ENCODE data around the gene DLK1.

DLK1 gene

DNA sequence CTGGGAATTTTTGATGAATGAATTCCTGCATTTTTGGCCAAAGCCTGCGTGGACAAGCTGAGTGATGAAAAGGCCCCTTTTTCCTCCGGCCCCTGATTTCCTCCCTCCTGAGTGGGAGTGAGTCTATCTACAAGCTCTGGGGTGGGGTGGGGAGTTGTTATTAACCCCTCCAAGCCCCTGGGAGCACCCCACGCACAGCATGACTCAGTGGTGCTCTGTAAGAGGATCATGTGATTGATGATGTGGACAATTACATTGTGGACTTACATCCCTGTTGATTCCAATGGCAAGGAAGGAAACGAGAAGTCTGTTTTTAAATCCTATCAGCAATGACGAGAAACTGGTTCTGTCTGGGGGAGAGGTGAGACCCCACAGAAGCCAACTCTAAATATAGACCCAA lies 5.1 kb upstream of the DLK1 start:
- 100% methylated on average over 5 of the region's 5 CpGs for WGBS (ENCODE audit: insufficient coverage)
- ChIA-PET CTCF (no interaction called here), POLR2A (no interaction called here)
- Histone ChIP-seq H3K27me3 (replicated peaks in 2 of 5; ENCODE audit: control insufficient read depth in 4 of 5, insufficient read depth in 5 of 5, low read length in 4 of 5) (peaks cover 0 to 18% (median 4%) of the 10 kb centered on the region in 5 experiments), H3K27ac (ENCODE audit: insufficient read depth in 1 of 2, low read depth in 1 of 2, low read length in 2 of 2, poor library complexity in 1 of 2, severe bottlenecking in 2 of 2) (no peak overlapping the region), H3K4me1 (ENCODE audit: control extremely low read depth in 1 of 4, control insufficient read depth in 4 of 4, insufficient read depth in 4 of 4, low read length in 3 of 4) (peaks cover 6 to 36% (median 33%) of the 10 kb centered on the region in 4 experiments), H3K36me3 (ENCODE audit: control insufficient read depth in 4 of 4, insufficient read depth in 4 of 4, low read length in 3 of 4) (no peaks in the 10 kb centered on the region), H3K9me3 (ENCODE audit: control extremely low read depth in 1 of 5, control insufficient read depth in 4 of 5, insufficient read depth in 2 of 5, low read depth in 1 of 5, low read length in 4 of 5) (peaks cover 0 to 5% (median 0%) of the 10 kb centered on the region in 5 experiments), H3K4me3 (ENCODE audit: control insufficient read depth in 1 of 7, extremely low read depth in 1 of 7, insufficient read depth in 4 of 7, low read depth in 2 of 7, low read length in 6 of 7) (no peak overlapping the region)
- no peak for DNase-seq

- H3K36me3 ChIP-seq (ENCODE audit: control insufficient read depth in 4 of 4, insufficient read depth in 4 of 4, low read length in 3 of 4) = no peaks in the 10 kb centered on the region
- H3K27me3 ChIP-seq (replicated peaks in 2 of 5; ENCODE audit: control insufficient read depth in 4 of 5, insufficient read depth in 5 of 5, low read length in 4 of 5) = peaks cover 0 to 24% (median 7%) of the 10 kb centered on the region in 5 experiments
- CTCF ChIA-PET = no interaction called here
- no peak for DNase-seq
- 92% methylated on average over 4 of the region's 5 CpGs for WGBS (ENCODE audit: insufficient coverage)
- H3K4me1 ChIP-seq (ENCODE audit: control extremely low read depth in 1 of 4, control insufficient read depth in 4 of 4, insufficient read depth in 4 of 4, low read length in 3 of 4) = peaks cover 5 to 35% (median 30%) of the 10 kb centered on the region in 4 experiments
- POLR2A ChIA-PET = no interaction called here
- no peak overlapping the region for H3K27ac ChIP-seq (ENCODE audit: insufficient read depth in 1 of 2, low read depth in 1 of 2, low read length in 2 of 2, poor library complexity in 1 of 2, severe bottlenecking in 2 of 2)
- peaks cover 0 to 5% (median 0%) of the 10 kb centered on the region in 5 experiments for H3K9me3 ChIP-seq (ENCODE audit: control extremely low read depth in 1 of 5, control insufficient read depth in 4 of 5, insufficient read depth in 2 of 5, low read depth in 1 of 5, low read length in 4 of 5)
- H3K4me3 ChIP-seq (ENCODE audit: control insufficient read depth in 1 of 7, extremely low read depth in 1 of 7, insufficient read depth in 4 of 7, low read depth in 2 of 7, low read length in 6 of 7) = no peak overlapping the region
Measured at GRCh38 chr14:100722367-100722766, 4.3 kb upstream of the DLK1 start.

GRCh38 chr14:100723135-100723829 lies 3.4 kb upstream of the DLK1 start:
- Histone ChIP-seq H3K27ac (ENCODE audit: insufficient read depth in 1 of 2, low read depth in 1 of 2, low read length in 2 of 2, poor library complexity in 1 of 2, severe bottlenecking in 2 of 2) (no peak overlapping the region), H3K36me3 (ENCODE audit: control insufficient read depth in 4 of 4, insufficient read depth in 4 of 4, low read length in 3 of 4) (no peaks in the 10 kb centered on the region), H3K4me1 (ENCODE audit: control extremely low read depth in 1 of 4, control insufficient read depth in 4 of 4, insufficient read depth in 4 of 4, low read length in 3 of 4) (peaks cover 2 to 31% (median 21%) of the 10 kb centered on the region in 4 experiments), H3K4me3 (ENCODE audit: control insufficient read depth in 1 of 7, extremely low read depth in 1 of 7, insufficient read depth in 4 of 7, low read depth in 2 of 7, low read length in 6 of 7) (no peak overlapping the region), H3K27me3 (replicated peaks in 2 of 5; ENCODE audit: control insufficient read depth in 4 of 5, insufficient read depth in 5 of 5, low read length in 4 of 5) (peaks cover 0 to 33% (median 12%) of the 10 kb centered on the region in 5 experiments), H3K9me3 (ENCODE audit: control extremely low read depth in 1 of 5, control insufficient read depth in 4 of 5, insufficient read depth in 2 of 5, low read depth in 1 of 5, low read length in 4 of 5) (peaks cover 0 to 5% (median 0%) of the 10 kb centered on the region in 5 experiments)
- POLR2A ChIA-PET = no interaction called here
- DNase-seq = no peak
- CTCF ChIA-PET = interaction anchor here (0.8 kb wide), 1 partner anchor 50 kb away, joined by 3 read pairs; no protein-coding TSS in a partner anchor
- WGBS (ENCODE audit: insufficient coverage) = 97% methylated on average over 11 of the region's 21 CpGs

DNA sequence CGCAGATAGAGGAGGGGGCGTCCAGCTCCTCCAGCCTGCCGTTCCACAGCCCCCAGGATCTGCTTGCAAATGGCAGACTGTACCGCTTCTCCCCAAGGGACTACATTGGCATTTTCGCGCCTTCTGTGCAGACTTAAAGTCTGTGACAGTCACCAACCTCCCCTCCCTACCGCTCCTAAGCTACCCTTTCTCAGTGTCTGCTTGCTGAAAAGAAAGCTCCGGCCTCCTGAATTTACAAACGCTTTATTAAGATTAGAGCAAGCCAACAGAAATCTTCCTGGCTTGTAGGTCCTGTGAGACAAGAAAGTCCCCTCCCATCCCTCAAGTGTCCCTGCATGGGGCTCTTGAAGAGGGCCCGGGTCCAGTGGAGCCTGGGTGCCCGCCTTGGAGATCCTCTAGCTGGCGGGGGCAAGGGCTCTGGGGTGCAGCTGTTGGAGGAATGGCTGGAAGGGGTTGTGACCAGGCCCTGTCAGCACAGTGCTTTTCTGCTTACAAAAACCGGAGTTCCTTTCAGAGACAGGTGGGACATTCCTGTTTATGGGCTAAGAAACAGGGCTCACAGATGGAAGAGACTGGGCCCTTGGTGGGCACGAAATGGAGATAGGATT lies 2.8 kb upstream of the DLK1 start:
- peaks cover 0 to 5% (median 0%) of the 10 kb centered on the region in 5 experiments for H3K9me3 ChIP-seq (ENCODE audit: control extremely low read depth in 1 of 5, control insufficient read depth in 4 of 5, insufficient read depth in 2 of 5, low read depth in 1 of 5, low read length in 4 of 5)
- H3K4me3 ChIP-seq (ENCODE audit: control insufficient read depth in 1 of 7, extremely low read depth in 1 of 7, insufficient read depth in 4 of 7, low read depth in 2 of 7, low read length in 6 of 7) = no peak overlapping the region
- WGBS (ENCODE audit: insufficient coverage) = 97% methylated on average over 14 of the region's 14 CpGs
- H3K4me1 ChIP-seq (ENCODE audit: control extremely low read depth in 1 of 4, control insufficient read depth in 4 of 4, insufficient read depth in 4 of 4, low read length in 3 of 4) = peaks cover 0 to 29% (median 19%) of the 10 kb centered on the region in 4 experiments
- CTCF ChIA-PET = interaction anchor here (0.8 kb wide), 1 partner anchor 51 kb away, joined by 3 read pairs; no protein-coding TSS in a partner anchor
- no peaks in the 10 kb centered on the region for H3K36me3 ChIP-seq (ENCODE audit: control insufficient read depth in 4 of 4, insufficient read depth in 4 of 4, low read length in 3 of 4)
- POLR2A ChIA-PET = no interaction called here
- DNase-seq = no peak
- peaks cover 0 to 38% (median 12%) of the 10 kb centered on the region in 5 experiments for H3K27me3 ChIP-seq (replicated peaks in 2 of 5; ENCODE audit: control insufficient read depth in 4 of 5, insufficient read depth in 5 of 5, low read length in 4 of 5)
- no peak overlapping the region for H3K27ac ChIP-seq (ENCODE audit: insufficient read depth in 1 of 2, low read depth in 1 of 2, low read length in 2 of 2, poor library complexity in 1 of 2, severe bottlenecking in 2 of 2)

DNA sequence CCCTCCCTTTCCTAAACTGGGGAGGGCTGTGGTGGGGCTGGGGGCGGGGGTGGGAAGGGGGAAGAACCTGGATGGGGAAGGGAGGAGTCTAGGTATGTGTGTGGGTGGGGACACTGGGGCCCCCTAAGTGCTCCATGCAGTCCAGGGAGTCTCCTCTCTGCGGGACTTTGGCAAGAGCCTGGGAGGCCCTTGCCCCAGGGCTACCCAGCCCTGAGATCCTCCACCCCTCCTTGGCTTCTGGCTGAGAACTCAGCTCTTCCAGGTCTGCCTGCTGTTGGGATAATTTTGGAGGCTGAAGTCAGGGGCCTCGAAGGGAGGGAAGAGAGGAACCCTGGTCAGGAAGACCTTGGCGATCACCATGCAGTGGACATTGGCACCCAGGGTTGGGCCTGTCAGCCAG lies 2.2 kb upstream of the DLK1 start:
- H3K27me3 ChIP-seq (replicated peaks in 2 of 5; ENCODE audit: control insufficient read depth in 4 of 5, insufficient read depth in 5 of 5, low read length in 4 of 5) = peaks cover 0 to 43% (median 12%) of the 10 kb centered on the region in 5 experiments
- ChIA-PET CTCF (no interaction called here), POLR2A (no interaction called here)

DNA sequence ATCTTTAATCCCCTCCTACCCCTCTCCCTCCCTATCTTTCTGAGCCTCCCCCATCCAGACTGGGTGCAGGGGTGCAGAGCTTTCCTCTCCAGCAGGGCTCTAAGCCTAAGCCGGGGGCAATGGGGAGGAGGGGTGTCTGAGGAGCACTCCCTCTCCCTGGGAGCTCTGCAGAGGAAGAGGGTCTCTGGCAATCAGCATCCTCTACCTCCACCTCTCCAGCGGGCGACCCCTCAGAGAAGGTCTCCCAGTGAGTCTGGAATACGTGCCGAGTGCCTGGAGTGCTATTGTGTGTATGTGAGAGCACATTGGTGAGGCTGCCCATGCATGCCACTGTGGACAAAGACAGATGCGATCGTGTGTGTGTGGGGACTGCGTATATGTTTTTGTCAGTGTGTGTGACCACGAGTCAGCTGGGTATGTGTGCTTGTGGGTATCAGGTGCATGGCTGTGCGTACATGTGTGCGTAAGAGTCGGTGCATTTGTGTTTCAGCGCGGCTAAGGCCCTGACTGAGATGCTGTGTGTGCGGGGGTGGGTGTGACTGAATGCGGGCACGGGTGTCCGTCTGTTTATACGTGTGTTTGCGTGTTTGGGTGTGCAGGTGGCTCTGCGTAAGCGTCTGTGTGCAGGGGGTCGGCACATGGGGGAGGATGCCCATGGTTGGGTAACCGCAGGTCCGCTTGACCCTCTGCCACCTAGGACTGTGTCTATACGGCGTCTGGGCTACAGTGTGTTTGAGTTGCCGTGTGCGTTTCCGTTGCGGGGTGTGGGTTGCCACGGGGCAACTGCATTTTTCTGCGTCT lies 905 bp upstream of the DLK1 start:
- Histone ChIP-seq H3K36me3 (ENCODE audit: control insufficient read depth in 4 of 4, insufficient read depth in 4 of 4, low read length in 3 of 4) (no peaks in the 10 kb centered on the region), H3K4me3 (ENCODE audit: control insufficient read depth in 1 of 7, extremely low read depth in 1 of 7, insufficient read depth in 4 of 7, low read depth in 2 of 7, low read length in 6 of 7) (no peak overlapping the region), H3K4me1 (ENCODE audit: control extremely low read depth in 1 of 4, control insufficient read depth in 4 of 4, insufficient read depth in 4 of 4, low read length in 3 of 4) (peaks cover 0 to 25% (median 15%) of the 10 kb centered on the region in 4 experiments), H3K27ac (ENCODE audit: insufficient read depth in 1 of 2, low read depth in 1 of 2, low read length in 2 of 2, poor library complexity in 1 of 2, severe bottlenecking in 2 of 2) (no peak overlapping the region), H3K27me3 (replicated peaks in 2 of 5; ENCODE audit: control insufficient read depth in 4 of 5, insufficient read depth in 5 of 5, low read length in 4 of 5) (peaks cover 0 to 43% (median 12%) of the 10 kb centered on the region in 5 experiments), H3K9me3 (ENCODE audit: control extremely low read depth in 1 of 5, control insufficient read depth in 4 of 5, insufficient read depth in 2 of 5, low read depth in 1 of 5, low read length in 4 of 5) (peaks cover 0 to 5% (median 0%) of the 10 kb centered on the region in 5 experiments)
- peak in 1 of 3 donors; percentile 32 for DNase-seq
- ChIA-PET CTCF (no interaction called here), POLR2A (no interaction called here)
- 89% methylated on average over 28 of the region's 33 CpGs for WGBS (ENCODE audit: insufficient coverage)

More for the DNA sequence above, 2.2 kb upstream of the DLK1 start:
- no CpG with 5 or more reads among the region's 4 CpGs for WGBS (ENCODE audit: insufficient coverage)
- H3K4me3 ChIP-seq (ENCODE audit: control insufficient read depth in 1 of 7, extremely low read depth in 1 of 7, insufficient read depth in 4 of 7, low read depth in 2 of 7, low read length in 6 of 7) = no peak overlapping the region
- no peaks in the 10 kb centered on the region for H3K36me3 ChIP-seq (ENCODE audit: control insufficient read depth in 4 of 4, insufficient read depth in 4 of 4, low read length in 3 of 4)
- H3K9me3 ChIP-seq (ENCODE audit: control extremely low read depth in 1 of 5, control insufficient read depth in 4 of 5, insufficient read depth in 2 of 5, low read depth in 1 of 5, low read length in 4 of 5) = peaks cover 0 to 5% (median 0%) of the 10 kb centered on the region in 5 experiments
- DNase-seq = no peak
- peaks cover 0 to 28% (median 17%) of the 10 kb centered on the region in 4 experiments for H3K4me1 ChIP-seq (ENCODE audit: control extremely low read depth in 1 of 4, control insufficient read depth in 4 of 4, insufficient read depth in 4 of 4, low read length in 3 of 4)
- H3K27ac ChIP-seq (ENCODE audit: insufficient read depth in 1 of 2, low read depth in 1 of 2, low read length in 2 of 2, poor library complexity in 1 of 2, severe bottlenecking in 2 of 2) = no peak overlapping the region
